Immature natural killer cell (primary cell): ENCODE measurements around the gene LSM14A. TPM values are rescaled to one million over a fixed set of nuclear protein-coding genes. Genes with fewer than 3 reads are reported as not detected.
"Not testable (repeated sequence)": the region's sequence is repeated elsewhere in the genome, so short reads cannot be mapped to it uniquely, and the experiment has no call there.

Experiments
- DNase-seq, 3 donors: peaks; one replicate each; pipeline ENCODE4 v3.0.0; 2022; ENCODE audit warnings: mixed read lengths in 1 of 3
- H3K27ac Mint-ChIP-seq, 6 donors: one replicate each; pipeline ENCODE4 v1.8.0; 2020; ENCODE audit warnings: mixed read lengths in 6 of 6, mild to moderate bottlenecking in 5 of 6, inconsistent platforms in 4 of 6, moderate library complexity in 3 of 6
- H3K27me3 Mint-ChIP-seq, 3 donors: one replicate each; pipeline ENCODE4 v1.8.0; 2020 to 2021; ENCODE audit warnings: low read depth in 3 of 3, mild to moderate bottlenecking in 3 of 3, mixed read lengths in 3 of 3, moderate library complexity in 3 of 3, inconsistent platforms in 1 of 3
- H3K36me3 Mint-ChIP-seq, 3 donors: one replicate each; pipeline ENCODE4 v1.8.0; 2020; ENCODE audit warnings: mixed read lengths in 3 of 3, inconsistent platforms in 2 of 3, mild to moderate bottlenecking in 2 of 3
- H3K4me1 Mint-ChIP-seq, 2 donors: one replicate each; pipeline ENCODE4 v1.8.0; 2020; ENCODE audit warnings: inconsistent platforms in 2 of 2, mild to moderate bottlenecking in 2 of 2, mixed read lengths in 2 of 2, moderate library complexity in 1 of 2
- H3K4me3 Mint-ChIP-seq, 5 donors: one replicate each; pipeline ENCODE4 v1.8.0; 2020; ENCODE audit warnings: mild to moderate bottlenecking in 5 of 5, mixed read lengths in 5 of 5, inconsistent platforms in 3 of 5, moderate library complexity in 3 of 5
- H3K9me3 Mint-ChIP-seq, 6 donors: one replicate each; pipeline ENCODE4 v1.8.0; 2020; ENCODE audit warnings: mild to moderate bottlenecking in 6 of 6, mixed read lengths in 6 of 6, inconsistent platforms in 4 of 6, moderate library complexity in 3 of 6
- polyA plus RNA-seq, 3 donors: library from polyadenylated mRNA; unstranded; fragments of 300-500 nt; fragmentation: Illumina TruSeq; gene quantifications; one replicate each; pipeline ENCODE4 v1.2.3, GENCODE V29; 2021

LSM14A gene
- polyA plus RNA-seq, 3 donors from 2014 or later, result 120 to 175 (median 157) TPM

DNA sequence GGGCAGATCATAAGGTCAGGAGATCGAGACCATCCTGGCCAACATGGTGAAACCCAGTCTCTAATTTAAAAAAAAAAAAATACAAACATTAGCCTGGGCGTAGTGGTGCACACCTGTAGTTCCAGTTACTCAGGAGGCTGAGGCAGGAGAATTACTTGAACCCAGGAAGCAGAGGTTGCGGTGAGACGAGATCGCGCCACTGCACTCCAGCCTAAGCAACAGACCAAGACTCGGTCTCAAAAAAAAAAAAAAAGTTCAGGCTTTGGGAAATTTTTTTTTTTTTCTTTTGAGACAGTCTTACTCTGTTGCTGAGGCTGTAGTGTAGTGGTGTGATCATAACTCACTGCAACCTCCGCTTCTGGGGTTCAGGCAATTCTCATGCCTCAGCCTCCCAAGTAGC is 14.7 kb downstream of the LSM14A start:
- Mint-ChIP-seq H3K4me1 (peaks cover 83 to 94% of the 10 kb centered on the region in 2 donors), H3K4me3 (peak overlapping the region in 3 of 5 donors; percentile 28 to 76 (median 44)), H3K27ac (peak overlapping the region in 4 of 6 donors; percentile 42 to 93 (median 90)), H3K9me3 (no peaks in the 10 kb centered on the region), H3K36me3 (no peaks in the 10 kb centered on the region), H3K27me3 (peaks cover 0 to 9% (median 0%) of the 10 kb centered on the region in 3 donors)
- no peak for DNase-seq

- H3K27me3 Mint-ChIP-seq, result peaks cover 0 to 9% (median 0%) of the 10 kb centered on the region in 3 donors
- peaks cover 75 to 89% of the 10 kb centered on the region in 2 donors for H3K4me1 Mint-ChIP-seq
- DNase-seq, result no peak
- peak overlapping the region in 4 of 6 donors; percentile 13 to 63 (median 36) for H3K27ac Mint-ChIP-seq
- peak overlapping the region in 3 of 5 donors; percentile 8 to 69 (median 23) for H3K4me3 Mint-ChIP-seq
- H3K36me3 Mint-ChIP-seq, result no peaks in the 10 kb centered on the region
- no peaks in the 10 kb centered on the region for H3K9me3 Mint-ChIP-seq
Measured at GRCh38 chr19:34188408-34188807, 16.1 kb downstream of the LSM14A start.

- Mint-ChIP-seq H3K27me3 (peaks cover 0 to 9% (median 0%) of the 10 kb centered on the region in 3 donors), H3K9me3 (no peaks in the 10 kb centered on the region), H3K36me3 (peaks cover 0 to 2% (median 0%) of the 10 kb centered on the region in 3 donors), H3K4me1 (peaks cover 76 to 91% of the 10 kb centered on the region in 2 donors), H3K27ac (peak overlapping the region in 2 of 6 donors; percentile 37 to 46), H3K4me3 (peak overlapping the region in 1 of 5 donors; percentile 4)
- DNase-seq, result no peak
Measured at GRCh38 chr19:34189199-34189916, 17.1 kb downstream of the LSM14A start.

DNA sequence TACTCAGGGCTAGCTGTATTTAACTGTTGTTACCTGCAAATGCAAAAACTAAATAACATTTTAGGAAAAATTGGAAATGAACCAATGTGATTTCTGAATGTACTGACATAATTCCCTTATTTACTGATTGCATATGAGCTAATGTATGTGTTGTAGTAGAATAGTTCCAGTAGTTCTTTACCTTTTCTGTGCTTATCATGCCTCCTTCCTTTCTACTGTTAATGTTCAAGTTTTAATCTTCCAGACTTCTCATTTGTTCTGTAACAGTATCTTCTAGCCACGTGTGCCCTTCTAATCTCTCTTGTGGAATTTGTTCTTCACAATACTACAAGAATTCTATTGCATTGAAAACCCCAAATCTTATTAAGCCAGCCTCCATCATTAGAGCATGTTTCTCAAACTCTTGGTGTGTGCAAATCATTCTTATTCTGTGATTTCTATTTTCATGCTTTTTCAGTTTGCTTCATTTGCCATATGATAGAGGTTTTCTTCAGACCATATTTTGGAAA is 17.7 kb downstream of the LSM14A start:
- H3K27ac Mint-ChIP-seq, result peak overlapping the region in 5 of 6 donors; percentile 2 to 85 (median 27)
- peak overlapping the region in 2 of 5 donors; percentile 15 to 44 for H3K4me3 Mint-ChIP-seq

DNA sequence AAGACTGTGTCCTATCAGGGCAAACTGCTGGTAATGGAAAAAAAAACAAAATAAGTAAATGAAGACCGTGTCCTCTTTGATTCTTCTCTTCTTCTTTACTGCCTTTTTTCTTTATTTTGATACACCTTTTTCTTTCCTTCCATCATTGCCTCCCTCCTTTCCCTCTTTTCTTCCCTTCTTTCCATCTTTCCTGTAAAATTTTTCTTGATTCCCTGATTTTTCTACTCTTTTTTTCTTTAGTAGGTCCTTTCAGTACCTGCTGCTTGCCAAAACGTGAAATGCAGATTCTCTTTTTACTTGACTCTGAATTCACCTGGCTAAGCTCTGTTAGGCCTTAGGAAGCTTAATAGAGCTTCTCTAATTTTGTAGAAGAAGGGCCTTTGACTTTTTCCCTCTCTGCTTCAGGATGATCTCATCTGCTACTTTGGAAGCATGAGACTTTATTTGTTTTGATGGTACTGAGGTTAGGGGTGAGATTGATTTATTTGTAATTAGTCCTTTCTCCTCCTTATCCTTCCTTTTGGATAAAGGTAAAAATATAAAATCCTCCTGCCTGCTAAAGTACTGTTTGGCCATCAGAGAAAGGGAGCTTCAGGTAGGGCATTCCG is 19.2 kb downstream of the LSM14A start:
- Mint-ChIP-seq H3K9me3 (no peaks in the 10 kb centered on the region), H3K27me3 (peaks cover 0 to 5% (median 0%) of the 10 kb centered on the region in 3 donors), H3K27ac (peak overlapping the region; percentile 12 to 63 (median 30)), H3K4me1 (peaks cover 57 to 79% of the 10 kb centered on the region in 2 donors), H3K4me3 (peak overlapping the region in 1 of 5 donors; percentile 18), H3K36me3 (peaks cover 4 to 10% (median 6%) of the 10 kb centered on the region in 3 donors)
- DNase-seq, result no peak

More for the DNA sequence above, 17.7 kb downstream of the LSM14A start:
- H3K9me3 Mint-ChIP-seq, result no peaks in the 10 kb centered on the region
- peaks cover 0 to 4% (median 0%) of the 10 kb centered on the region in 3 donors for H3K36me3 Mint-ChIP-seq
- peaks cover 0 to 8% (median 0%) of the 10 kb centered on the region in 3 donors for H3K27me3 Mint-ChIP-seq
- peaks cover 72 to 89% of the 10 kb centered on the region in 2 donors for H3K4me1 Mint-ChIP-seq
- no peak for DNase-seq

GRCh38 chr19:34193439-34193838 is 21.1 kb downstream of the LSM14A start:
- Mint-ChIP-seq H3K9me3 (no peaks in the 10 kb centered on the region), H3K4me3 (no peak overlapping the region), H3K36me3 (peaks cover 4 to 14% (median 6%) of the 10 kb centered on the region in 3 donors), H3K27ac (peak overlapping the region in 1 of 6 donors; percentile 11), H3K27me3 (peaks cover 0 to 2% (median 0%) of the 10 kb centered on the region in 3 donors), H3K4me1 (peaks cover 44 to 62% of the 10 kb centered on the region in 2 donors)
- DNase-seq, result no peak

DNA sequence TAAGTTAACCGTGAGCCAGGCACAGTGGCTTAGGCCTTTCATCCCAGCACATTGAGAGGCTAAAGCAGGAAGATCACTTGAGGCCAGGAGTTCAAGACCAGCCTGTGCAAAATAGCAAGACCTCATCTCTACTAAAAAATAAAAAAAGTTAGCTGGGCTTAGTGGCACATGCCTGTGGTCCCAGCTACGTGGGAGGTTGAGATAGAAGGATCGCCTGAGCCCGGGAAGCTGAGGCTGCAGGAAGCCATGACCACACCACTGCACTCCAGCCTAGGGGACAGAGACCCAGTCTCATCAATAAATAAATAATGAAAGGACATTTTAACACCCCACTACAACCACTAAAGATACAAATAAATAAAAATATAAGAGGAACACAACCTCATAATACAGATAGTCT is 21.6 kb downstream of the LSM14A start:
- H3K27me3 Mint-ChIP-seq, result peaks cover 0 to 2% (median 0%) of the 10 kb centered on the region in 3 donors
- peak overlapping the region in 1 of 6 donors; percentile 11 for H3K27ac Mint-ChIP-seq
- no peak overlapping the region for H3K4me3 Mint-ChIP-seq
- H3K36me3 Mint-ChIP-seq, result peaks cover 4 to 14% (median 6%) of the 10 kb centered on the region in 3 donors
- H3K9me3 Mint-ChIP-seq, result no peaks in the 10 kb centered on the region
- DNase-seq, result no peak
- peaks cover 40 to 58% of the 10 kb centered on the region in 2 donors for H3K4me1 Mint-ChIP-seq

- Mint-ChIP-seq H3K36me3 (peaks cover 6 to 20% (median 13%) of the 10 kb centered on the region in 3 donors), H3K27me3 (peaks cover 0 to 2% (median 0%) of the 10 kb centered on the region in 3 donors), H3K4me3 (no peak overlapping the region), H3K9me3 (peaks cover 0 to 2% (median 0%) of the 10 kb centered on the region in 6 donors), H3K27ac (no peak overlapping the region), H3K4me1 (peaks cover 2 to 21% of the 10 kb centered on the region in 2 donors)
- no peak for DNase-seq
Measured at GRCh38 chr19:34201133-34201532, 28.8 kb downstream of the LSM14A start.

- not testable (repeated sequence) for DNase-seq, H3K27ac Mint-ChIP-seq, H3K9me3 Mint-ChIP-seq, H3K4me3 Mint-ChIP-seq, H3K27me3 Mint-ChIP-seq
- peaks cover 7 to 14% of the 10 kb centered on the region in 2 donors for H3K4me1 Mint-ChIP-seq
- H3K36me3 Mint-ChIP-seq, result peaks cover under 1 to 19% (median 10%) of the 10 kb centered on the region in 3 donors
Measured at GRCh38 chr19:34205324-34205723, 33.0 kb downstream of the LSM14A start.

- peaks cover 0 to 2% (median 0%) of the 10 kb centered on the region in 6 donors for H3K9me3 Mint-ChIP-seq
- H3K36me3 Mint-ChIP-seq, result peaks cover 0 to 21% (median 6%) of the 10 kb centered on the region in 3 donors
- peaks cover 0 to 2% (median 2%) of the 10 kb centered on the region in 3 donors for H3K27me3 Mint-ChIP-seq
- DNase-seq, result no peak
- peaks cover 6 to 7% of the 10 kb centered on the region in 2 donors for H3K4me1 Mint-ChIP-seq
- no peak overlapping the region for H3K4me3 Mint-ChIP-seq
- peak overlapping the region in 3 of 6 donors; percentile 12 to 27 (median 19) for H3K27ac Mint-ChIP-seq
Measured at GRCh38 chr19:34208291-34208884, 36.1 kb downstream of the LSM14A start.

DNA sequence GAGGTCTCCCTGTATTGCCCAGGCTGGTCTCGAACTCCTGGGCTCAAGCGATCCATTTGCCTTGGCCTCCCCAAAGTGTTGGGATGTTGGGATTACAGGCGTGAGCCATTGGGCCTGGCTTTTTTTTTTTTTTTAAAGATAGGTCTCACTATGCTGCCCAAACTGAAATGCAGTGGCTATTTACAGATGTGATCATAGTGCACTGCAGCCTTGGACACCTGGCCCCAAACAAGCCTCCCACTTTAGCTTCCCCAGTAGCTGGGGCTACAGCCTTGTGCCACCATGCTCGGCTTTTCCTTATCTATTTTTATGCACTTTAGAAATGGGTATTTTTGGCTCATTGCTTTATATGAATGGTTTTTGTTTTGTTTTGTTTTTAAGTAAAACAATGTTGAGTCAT is 37.4 kb downstream of the LSM14A start:
- H3K4me3 Mint-ChIP-seq, result no peak overlapping the region
- H3K9me3 Mint-ChIP-seq, result peaks cover 0 to 1% (median 0%) of the 10 kb centered on the region in 6 donors
- no peak overlapping the region for H3K27ac Mint-ChIP-seq
- peaks cover 4 to 6% of the 10 kb centered on the region in 2 donors for H3K4me1 Mint-ChIP-seq
- DNase-seq, result no peak
- peaks cover 3 to 20% (median 6%) of the 10 kb centered on the region in 3 donors for H3K36me3 Mint-ChIP-seq
- H3K27me3 Mint-ChIP-seq, result peaks cover 0 to 4% (median 2%) of the 10 kb centered on the region in 3 donors

DNA sequence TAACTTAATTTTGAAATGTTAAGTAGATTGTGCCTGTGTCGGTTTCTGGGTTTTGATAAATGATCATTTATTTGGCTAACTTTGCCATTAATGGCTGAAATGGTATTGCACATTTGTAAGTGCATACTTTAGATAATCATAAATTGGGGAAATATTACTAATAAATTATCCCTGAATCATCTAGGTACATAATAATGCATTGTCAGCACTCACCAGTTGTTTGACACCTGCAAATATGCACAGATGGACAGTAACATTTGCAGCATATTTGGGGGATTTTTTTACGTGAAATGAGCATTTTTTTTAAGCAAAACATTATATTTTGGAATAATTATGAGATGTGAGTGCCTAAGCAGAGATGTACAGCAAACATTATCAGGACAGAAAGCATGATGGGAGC is 41.0 kb downstream of the LSM14A start:
- peaks cover 2% of the 10 kb centered on the region in 3 donors for H3K27me3 Mint-ChIP-seq
- DNase-seq, result no peak
- H3K9me3 Mint-ChIP-seq, result no peaks in the 10 kb centered on the region
- no peak overlapping the region for H3K27ac Mint-ChIP-seq
- peaks cover 0 to 29% (median 3%) of the 10 kb centered on the region in 3 donors for H3K36me3 Mint-ChIP-seq
- peaks cover 12 to 20% of the 10 kb centered on the region in 2 donors for H3K4me1 Mint-ChIP-seq
- no peak overlapping the region for H3K4me3 Mint-ChIP-seq

GRCh38 chr19:34214040-34214439 is 41.7 kb downstream of the LSM14A start:
- H3K4me3 Mint-ChIP-seq, result no peak overlapping the region
- H3K9me3 Mint-ChIP-seq, result no peaks in the 10 kb centered on the region
- DNase-seq, result no peak
- H3K4me1 Mint-ChIP-seq, result peaks cover 18 to 28% of the 10 kb centered on the region in 2 donors
- H3K27ac Mint-ChIP-seq, result peak overlapping the region in 1 of 6 donors; percentile 56
- H3K27me3 Mint-ChIP-seq, result peaks cover 0 to 2% (median 2%) of the 10 kb centered on the region in 3 donors
- peaks cover 0 to 29% (median 3%) of the 10 kb centered on the region in 3 donors for H3K36me3 Mint-ChIP-seq
